ENCODE data around the gene ITPR3.
"Not testable (repeated sequence)": the region's sequence is repeated elsewhere in the genome, so short reads cannot be mapped to it uniquely, and the experiment has no call there.

Gene ITPR3

GRCh38 chr6:33613795-33614168 is 7.3 kb upstream of the ITPR3 start:
- DNase-seq (ENCODE audit: low spot score), result no peak

GRCh38 chr6:33616113-33616512 is 5.0 kb upstream of the ITPR3 start:
- no peak for DNase-seq (ENCODE audit: low spot score)

DNA sequence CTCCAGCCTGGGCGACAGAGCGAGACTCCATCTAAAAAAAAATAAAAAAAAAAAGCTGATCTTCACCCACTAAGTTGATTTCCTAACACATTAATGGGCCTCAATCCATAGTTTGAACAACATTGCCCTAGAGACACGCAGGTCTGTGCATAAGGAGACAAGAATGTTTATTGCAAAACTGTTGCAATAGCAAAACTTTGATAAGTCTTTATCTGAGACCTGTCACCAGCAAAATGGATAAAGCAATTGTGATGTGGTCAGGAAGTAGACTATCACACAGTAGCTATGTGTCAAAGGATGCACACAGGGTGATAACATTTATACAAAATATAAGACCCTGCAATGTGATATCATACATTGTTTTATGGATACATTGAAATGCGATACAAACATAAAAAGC is 4.2 kb upstream of the ITPR3 start:
- no peak for DNase-seq (ENCODE audit: low spot score)

- peak; percentile 54 for DNase-seq (ENCODE audit: low spot score)
These were observed 1.8 kb upstream of the ITPR3 start for GRCh38 chr6:33619166-33619840.

DNA sequence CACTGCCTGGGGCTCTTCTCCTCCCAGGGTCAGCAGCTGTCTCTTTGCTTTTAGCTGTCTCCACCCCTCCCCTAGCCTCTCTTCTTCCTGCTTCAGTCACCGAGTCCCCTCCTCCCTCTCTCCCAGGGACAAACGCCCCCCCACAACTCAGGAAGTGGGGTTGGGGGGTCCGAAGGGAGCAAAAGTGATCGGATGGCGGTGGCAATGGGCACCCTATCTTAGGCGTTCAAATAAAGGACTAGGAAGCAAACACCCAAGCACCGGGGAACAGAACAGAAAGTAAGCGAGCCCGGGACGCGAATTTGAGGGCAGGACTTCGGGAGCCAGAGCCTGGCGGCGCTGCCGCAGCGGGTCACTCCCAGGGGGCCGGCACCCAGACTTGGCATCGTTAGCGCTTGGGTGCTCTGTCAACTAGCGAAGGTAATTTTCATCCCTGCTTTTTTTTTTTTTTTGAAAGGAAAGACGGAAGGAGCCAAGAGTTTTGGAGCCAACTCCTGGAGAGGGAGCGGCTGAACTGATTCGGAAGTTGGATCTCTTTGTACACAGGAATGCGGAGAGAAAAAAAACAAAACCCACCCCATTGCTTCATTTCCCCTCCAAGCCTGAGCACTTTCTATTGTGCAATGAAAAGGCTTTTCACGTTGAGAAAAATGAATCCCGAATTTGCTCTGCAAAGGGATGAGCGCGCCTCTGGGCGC is 815 bp upstream of the ITPR3 start:
- DNase-seq (ENCODE audit: low spot score), result peak; percentile 48

- no peak for DNase-seq (ENCODE audit: low spot score)
These were observed 728 bp downstream of the ITPR3 start for GRCh38 chr6:33621711-33622388.

- DNase-seq (ENCODE audit: low spot score), result no peak
These were observed 1.6 kb downstream of the ITPR3 start for GRCh38 chr6:33622456-33623431.

GRCh38 chr6:33623895-33624381 is 2.8 kb downstream of the ITPR3 start:
- DNase-seq (ENCODE audit: low spot score), result no peak

DNA sequence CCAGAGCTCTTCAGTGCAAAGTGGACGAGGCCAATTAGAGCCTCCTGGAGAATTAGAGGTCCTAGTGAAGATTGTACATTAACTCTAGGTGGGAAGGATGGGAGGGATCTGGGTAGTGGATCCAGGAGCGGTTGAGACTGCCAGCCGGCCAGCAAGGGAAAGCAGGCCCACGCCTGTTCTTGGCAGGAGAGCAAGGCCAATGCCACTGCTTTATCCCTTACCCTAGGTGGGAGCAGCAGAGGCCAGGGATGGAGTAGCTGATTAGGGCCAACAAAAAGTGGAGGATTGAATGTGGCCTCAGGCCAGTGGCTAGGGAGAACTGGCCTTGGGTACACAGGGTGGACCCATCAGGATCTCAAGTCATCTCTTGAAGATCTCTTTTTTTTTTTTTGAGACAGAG is 3.7 kb downstream of the ITPR3 start:
- DNase-seq (ENCODE audit: low spot score), result no peak

- DNase-seq (ENCODE audit: low spot score), result no peak
These were observed 6.8 kb downstream of the ITPR3 start for GRCh38 chr6:33627876-33628275.

DNA sequence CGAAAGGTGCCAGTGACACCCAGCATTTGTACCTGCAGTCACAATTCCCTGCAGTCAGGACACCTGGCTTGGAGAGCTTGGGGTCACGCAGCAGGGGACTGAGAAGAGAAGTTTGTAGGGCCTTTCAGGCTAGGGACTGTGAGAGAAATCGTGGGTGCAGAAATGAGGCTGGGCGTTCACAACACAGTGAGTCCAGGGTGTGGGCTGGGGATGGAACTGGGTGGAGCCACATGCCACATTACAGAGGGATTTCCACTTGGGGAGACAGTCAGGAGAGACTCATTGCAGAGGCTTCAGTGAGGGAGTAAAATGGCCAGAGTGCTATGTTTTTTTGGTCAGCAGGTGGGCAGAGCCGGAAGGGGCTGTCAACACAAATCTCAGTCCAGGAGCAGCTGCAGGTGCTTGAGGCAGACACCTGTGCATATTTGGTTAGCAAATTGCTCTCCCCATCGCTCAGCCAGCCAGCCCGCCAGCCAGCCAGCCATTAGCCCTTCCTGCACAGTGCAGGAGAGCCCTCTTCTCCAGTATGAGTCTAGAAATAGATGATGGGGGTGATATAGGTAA is 7.4 kb downstream of the ITPR3 start:
- DNase-seq (ENCODE audit: low spot score), result no peak

- DNase-seq (ENCODE audit: low spot score), result no peak
These were observed 8.9 kb downstream of the ITPR3 start for GRCh38 chr6:33630014-33630413.

GRCh38 chr6:33631521-33631920 is 10.4 kb downstream of the ITPR3 start:
- not testable (repeated sequence) for DNase-seq (ENCODE audit: low spot score)

DNA sequence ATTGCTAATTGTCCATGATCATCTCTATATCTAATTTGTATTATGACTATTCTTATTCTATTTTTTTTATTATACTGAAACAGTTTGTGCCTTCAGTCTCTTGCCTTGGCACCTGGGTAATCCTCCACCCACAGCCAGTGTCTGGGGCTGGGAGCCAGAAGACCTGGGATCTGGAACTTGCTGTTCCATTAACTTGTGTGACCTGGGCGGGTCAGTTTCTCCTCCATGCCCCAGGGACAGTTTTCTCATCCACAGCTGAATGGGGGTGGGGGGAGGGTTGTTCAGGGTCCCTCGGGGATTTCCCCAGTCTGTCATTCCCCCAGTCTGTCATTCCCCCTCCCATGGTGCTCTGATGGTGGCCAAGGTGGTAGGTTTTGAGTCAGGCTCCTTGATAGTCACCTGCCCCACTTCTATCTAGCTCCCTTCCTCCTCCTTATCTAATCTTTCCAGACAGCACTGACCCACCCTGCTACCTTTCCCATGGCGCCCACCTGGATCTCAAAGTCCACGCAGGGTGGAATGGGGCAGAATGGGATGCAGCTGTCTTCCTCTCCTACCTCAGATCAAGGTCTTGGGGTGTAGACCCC is 10.9 kb downstream of the ITPR3 start:
- DNase-seq (ENCODE audit: low spot score), result no peak

GRCh38 chr6:33632558-33633039 is 11.5 kb downstream of the ITPR3 start:
- peak; percentile 76 for DNase-seq (ENCODE audit: low spot score)

GRCh38 chr6:33633084-33633461 is 12.0 kb downstream of the ITPR3 start:
- DNase-seq (ENCODE audit: low spot score), result no peak

DNA sequence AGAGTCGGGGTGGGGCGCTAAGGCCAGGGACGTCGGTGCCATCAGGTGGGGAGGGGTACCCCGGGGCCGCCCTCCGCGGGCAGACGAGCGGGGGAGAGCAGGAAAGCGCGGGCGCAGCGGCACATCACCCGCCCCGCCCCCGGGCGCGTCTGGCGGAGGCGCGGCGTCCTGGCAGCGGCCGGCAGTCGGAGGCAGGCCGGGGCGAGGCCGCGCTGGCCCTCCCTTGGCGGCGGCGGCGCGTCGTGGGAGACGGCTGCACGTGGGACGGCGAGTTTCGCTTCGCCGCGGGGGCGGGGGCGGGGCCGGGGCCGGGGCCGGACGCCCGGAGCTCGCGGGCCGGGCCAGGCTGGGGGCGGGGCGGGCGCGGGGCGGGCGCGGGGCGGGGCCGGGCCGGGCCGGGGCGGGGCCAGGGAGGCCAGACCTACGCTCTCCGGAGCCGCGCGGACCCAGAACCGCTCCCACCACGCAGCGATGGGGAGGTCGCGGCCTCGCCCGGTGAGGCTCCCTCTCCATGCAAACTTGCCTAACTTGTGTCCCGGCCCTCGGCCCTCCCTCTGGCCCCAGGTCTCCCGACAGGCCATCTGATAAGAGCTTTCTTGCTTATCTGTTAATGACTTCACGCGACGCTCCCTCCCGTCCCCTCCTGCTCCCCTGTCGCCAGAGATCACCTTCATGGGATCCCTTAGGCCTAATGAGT is 12.5 kb downstream of the ITPR3 start:
- DNase-seq (ENCODE audit: low spot score), result peak; percentile 53

- DNase-seq (ENCODE audit: low spot score), result peak; percentile 63
These were observed 13.1 kb downstream of the ITPR3 start for GRCh38 chr6:33634161-33634727.

DNA sequence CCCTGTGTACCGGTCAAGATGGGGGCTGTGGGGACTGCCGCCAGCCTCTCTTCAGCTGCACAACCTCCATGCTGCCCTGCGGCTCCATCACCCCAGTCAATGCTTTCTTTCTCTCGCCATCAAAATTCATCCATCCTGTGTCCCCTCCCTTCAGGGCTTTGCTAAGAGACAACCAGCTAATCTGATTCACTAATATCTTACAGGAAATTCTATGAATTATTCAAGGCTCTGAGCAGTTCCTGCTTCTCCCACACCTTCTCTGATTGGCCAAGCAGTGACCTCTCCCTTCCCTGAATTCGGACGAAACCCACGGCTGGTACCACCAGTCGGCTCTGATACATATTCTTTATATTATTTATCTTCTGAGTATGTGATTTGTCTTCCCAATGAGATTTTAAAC is 13.8 kb downstream of the ITPR3 start:
- DNase-seq (ENCODE audit: low spot score), result no peak

DNA sequence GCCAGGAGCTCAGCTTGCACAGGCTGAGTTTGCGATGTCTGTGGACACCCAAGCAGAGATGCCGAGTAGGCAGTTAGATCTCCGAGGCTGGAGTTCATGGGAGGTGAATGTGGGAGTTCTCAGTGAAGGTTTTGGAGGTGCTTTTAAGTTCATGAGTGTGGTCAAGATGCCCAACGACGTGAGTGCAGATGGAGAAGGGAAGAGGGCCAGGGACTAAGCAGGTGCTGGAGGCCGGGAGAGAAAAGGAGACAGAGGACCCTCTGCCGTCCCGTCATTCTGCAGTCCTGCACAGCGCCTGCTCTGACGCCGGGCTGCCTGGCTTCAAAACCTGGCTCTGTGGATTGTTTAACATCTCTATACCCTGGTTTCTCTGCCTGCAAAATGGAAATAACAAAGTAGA is 15.5 kb downstream of the ITPR3 start:
- DNase-seq (ENCODE audit: low spot score), result no peak
